Measurements from ENCODE around the gene UNCX.

DNA sequence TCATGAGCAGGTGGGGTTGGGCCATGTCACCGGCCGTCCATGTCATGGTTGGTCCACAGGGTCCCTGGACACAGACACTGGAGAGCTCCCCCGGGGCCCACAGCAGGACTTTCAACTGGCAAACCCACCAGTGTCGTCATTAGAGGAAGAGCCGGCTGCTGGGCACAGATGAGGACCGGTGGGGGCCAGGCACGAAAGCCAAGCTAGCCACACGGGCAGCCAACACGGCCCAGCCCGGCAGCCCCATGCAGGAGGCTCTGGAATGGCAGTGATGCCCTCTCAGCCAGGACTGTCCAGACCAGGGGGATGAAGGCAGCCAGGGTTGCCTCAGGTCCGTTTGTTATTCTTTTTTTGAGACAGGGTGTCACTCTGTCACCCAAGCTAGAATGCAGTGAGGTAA, 21.1 kb upstream of the UNCX start:
- TF ChIP-seq EZH2phosphoT487 (IDR thresholded peaks at IDR 0.05; ENCODE audit: insufficient read depth, low read depth) = no peak
- TF ChIP-seq EZH2 (IDR thresholded peaks at IDR 0.05; ENCODE audit: insufficient read depth, poor library complexity, severe bottlenecking) = no peak

Data from GM23248 (cell line).